RWPE1 (cell line): ENCODE data around the gene SLC19A1.
"Not testable (repeated sequence)": the region's sequence is repeated elsewhere in the genome, so short reads cannot be mapped to it uniquely, and the experiment has no call there.

Experiments
- CTCF ChIA-PET: fragments of 350-600 bp; sonication (Branson Sonifier 250); formaldehyde crosslinking; extraction: SDS; loops from one replicate; lab custom pipeline; 2021; lab: Yijun Ruan, JAX
- POLR2A ChIA-PET: fragments of 400-600 bp; formaldehyde crosslinking; extraction: SDS; loops from one replicate; lab custom pipeline; 2020; ENCODE audit warnings: antibody characterized with exemption; ENCODE audit not compliant: low non-redundant PET; lab: Yijun Ruan, JAX
- DNase-seq: peaks from one replicate; pipeline ENCODE4 v3.0.0; 2012; ENCODE audit warnings: low spot score
- H3K27ac ChIP-seq: fragments of 450-650 bp; 2 replicates; pipeline ENCODE4 v1.5.1; 2017
- CTCF ChIP-seq: fragments of 450-650 bp; conservative IDR thresholded peaks from 2 replicates; pipeline ENCODE4 v1.5.1; 2017; ENCODE audit warnings: low read depth, mild to moderate bottlenecking

Gene SLC19A1

GRCh38 chr21:45506836-45507522 is 35.3 kb downstream of the SLC19A1 start:
- CTCF ChIA-PET = no interaction called here
- no peak for TF ChIP-seq CTCF
- no peak overlapping the region for H3K27ac ChIP-seq
- POLR2A ChIA-PET = no interaction called here
- DNase-seq = no peak

- H3K27ac ChIP-seq = no peak overlapping the region
- CTCF ChIA-PET = no interaction called here
Observed at GRCh38 chr21:45506241-45506817, 35.9 kb downstream of the SLC19A1 start.

GRCh38 chr21:45505416-45506021 is 36.7 kb downstream of the SLC19A1 start:
- no peak for TF ChIP-seq CTCF
- H3K27ac ChIP-seq = no peak overlapping the region
- POLR2A ChIA-PET = no interaction called here
- DNase-seq = no peak
- CTCF ChIA-PET = no interaction called here

More at GRCh38 chr21:45506241-45506817, 35.9 kb downstream of the SLC19A1 start:
- no peak for DNase-seq
- POLR2A ChIA-PET = no interaction called here
- no peak for TF ChIP-seq CTCF

GRCh38 chr21:45504516-45505415 is 37.5 kb downstream of the SLC19A1 start:
- no peak for TF ChIP-seq CTCF
- ChIA-PET POLR2A (no interaction called here), CTCF (no interaction called here)
- no peak overlapping the region for H3K27ac ChIP-seq
- DNase-seq = no peak

GRCh38 chr21:45504021-45504515 is 38.2 kb downstream of the SLC19A1 start:
- ChIA-PET CTCF (no interaction called here), POLR2A (no interaction called here)
- no peak for DNase-seq
- TF ChIP-seq CTCF = no peak
- no peak overlapping the region for H3K27ac ChIP-seq

- POLR2A ChIA-PET = not testable (repeated sequence)
Observed at GRCh38 chr21:45503226-45503625, 39.0 kb downstream of the SLC19A1 start.

More at GRCh38 chr21:45503226-45503625, 39.0 kb downstream of the SLC19A1 start:
- H3K27ac ChIP-seq, CTCF ChIA-PET, DNase-seq: not testable (repeated sequence)
